ENCODE data around the gene SCUBE1. TPM values are rescaled to one million over a fixed set of nuclear protein-coding genes. Genes with fewer than 3 reads are reported as not detected.

The SCUBE1 gene
- total RNA-seq, 1 donor from 2014 or later = 0.91 TPM

DNA sequence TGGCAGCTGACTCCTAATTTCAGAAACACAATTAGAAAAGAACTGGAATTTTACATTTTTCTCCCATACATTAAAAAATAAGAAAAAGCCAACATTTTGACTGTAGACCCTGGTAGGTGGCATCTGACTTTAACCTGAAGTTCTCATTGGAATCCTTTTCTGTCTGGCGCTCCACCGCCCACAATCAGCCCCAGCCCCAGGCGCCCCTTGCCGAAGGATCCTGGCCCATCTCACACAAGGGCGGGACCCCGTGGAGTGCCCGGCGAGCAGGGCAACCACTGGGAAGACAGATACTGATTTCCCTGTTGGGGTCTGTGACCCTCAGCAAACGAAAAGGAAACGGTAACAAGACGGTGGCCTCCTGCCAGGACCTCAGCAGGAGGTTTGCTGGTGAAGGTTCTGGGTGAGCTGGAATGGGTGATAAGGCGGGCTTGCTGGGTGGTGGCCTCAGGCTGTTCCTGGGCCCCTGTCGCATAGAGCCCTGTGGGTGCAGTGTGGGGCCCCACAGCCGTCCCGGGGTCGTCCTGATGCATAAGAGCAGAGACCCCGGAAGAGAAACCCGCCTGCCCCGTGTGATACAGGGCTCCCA, 176.1 kb downstream of the SCUBE1 start:
- no peak overlapping the region for H3K4me3 Mint-ChIP-seq (ENCODE audit: unreplicated experiment)
- TF ChIP-seq, protein P1, sequence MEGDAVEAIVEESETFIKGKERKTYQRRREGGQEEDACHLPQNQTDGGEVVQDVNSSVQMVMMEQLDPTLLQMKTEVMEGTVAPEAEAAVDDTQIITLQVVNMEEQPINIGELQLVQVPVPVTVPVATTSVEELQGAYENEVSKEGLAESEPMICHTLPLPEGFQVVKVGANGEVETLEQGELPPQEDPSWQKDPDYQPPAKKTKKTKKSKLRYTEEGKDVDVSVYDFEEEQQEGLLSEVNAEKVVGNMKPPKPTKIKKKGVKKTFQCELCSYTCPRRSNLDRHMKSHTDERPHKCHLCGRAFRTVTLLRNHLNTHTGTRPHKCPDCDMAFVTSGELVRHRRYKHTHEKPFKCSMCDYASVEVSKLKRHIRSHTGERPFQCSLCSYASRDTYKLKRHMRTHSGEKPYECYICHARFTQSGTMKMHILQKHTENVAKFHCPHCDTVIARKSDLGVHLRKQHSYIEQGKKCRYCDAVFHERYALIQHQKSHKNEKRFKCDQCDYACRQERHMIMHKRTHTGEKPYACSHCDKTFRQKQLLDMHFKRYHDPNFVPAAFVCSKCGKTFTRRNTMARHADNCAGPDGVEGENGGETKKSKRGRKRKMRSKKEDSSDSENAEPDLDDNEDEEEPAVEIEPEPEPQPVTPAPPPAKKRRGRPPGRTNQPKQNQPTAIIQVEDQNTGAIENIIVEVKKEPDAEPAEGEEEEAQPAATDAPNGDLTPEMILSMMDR (IDR thresholded peaks at IDR 0.05) = no peak
- peaks cover 10% of the 10 kb centered on the region for H3K36me3 Mint-ChIP-seq (ENCODE audit: unreplicated experiment)
- no peaks in the 10 kb centered on the region for H3K9me3 Mint-ChIP-seq (ENCODE audit: unreplicated experiment)
- H3K27me3 Mint-ChIP-seq (ENCODE audit: unreplicated experiment) = no peaks in the 10 kb centered on the region
- no peak for DNase-seq (ENCODE audit: extremely low spot score, unreplicated experiment)
- H3K27ac Mint-ChIP-seq (ENCODE audit: unreplicated experiment) = no peak overlapping the region
- peaks cover 20% of the 10 kb centered on the region for H3K4me1 Mint-ChIP-seq (ENCODE audit: unreplicated experiment)

DNA sequence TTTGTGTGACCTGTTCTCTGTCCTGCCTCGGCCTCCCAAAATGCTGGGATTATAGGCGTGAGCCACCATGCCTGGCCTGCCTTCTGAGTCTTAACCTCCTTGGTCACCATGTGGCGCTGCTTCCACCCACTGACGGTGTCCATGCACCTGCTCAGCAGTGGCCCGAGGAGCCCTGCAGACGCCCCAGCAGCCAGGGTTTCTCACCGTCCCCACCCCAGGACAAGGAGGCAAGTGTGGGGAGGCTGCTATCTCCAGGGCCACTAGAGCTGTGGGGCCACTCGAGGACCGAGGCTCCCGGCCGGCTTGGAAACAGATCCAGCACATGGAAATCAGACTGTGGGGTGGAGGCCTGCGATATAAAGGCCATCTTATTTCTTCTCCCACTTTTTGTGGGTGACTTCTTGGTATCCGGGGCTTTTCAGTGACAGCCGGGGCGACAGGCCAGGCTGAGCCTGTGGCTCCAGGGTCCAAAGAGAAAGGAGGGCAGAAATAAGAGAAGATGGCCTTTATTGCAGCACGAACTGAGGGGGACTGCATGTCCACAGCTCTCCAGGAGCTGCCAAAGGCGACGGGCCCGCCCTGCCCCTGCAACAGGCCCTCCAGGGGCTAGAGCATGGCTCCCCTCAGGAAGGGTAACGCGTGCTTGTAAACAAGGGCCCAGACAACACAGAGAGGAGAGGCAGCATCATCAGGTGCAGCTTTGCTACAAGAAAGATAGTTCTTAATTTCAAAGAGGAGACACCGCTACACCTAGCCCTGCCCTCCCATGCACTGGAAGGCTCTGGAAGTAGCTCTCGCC, 176.8 kb downstream of the SCUBE1 start:
- Mint-ChIP-seq H3K4me1 (ENCODE audit: unreplicated experiment) (peaks cover 20% of the 10 kb centered on the region), H3K27me3 (ENCODE audit: unreplicated experiment) (no peaks in the 10 kb centered on the region), H3K36me3 (ENCODE audit: unreplicated experiment) (peaks cover 10% of the 10 kb centered on the region), H3K9me3 (ENCODE audit: unreplicated experiment) (no peaks in the 10 kb centered on the region), H3K4me3 (ENCODE audit: unreplicated experiment) (no peak overlapping the region), H3K27ac (ENCODE audit: unreplicated experiment) (no peak overlapping the region)
- TF ChIP-seq, protein P1 (IDR thresholded peaks at IDR 0.05) = no peak
- DNase-seq (ENCODE audit: extremely low spot score, unreplicated experiment) = no peak

DNA sequence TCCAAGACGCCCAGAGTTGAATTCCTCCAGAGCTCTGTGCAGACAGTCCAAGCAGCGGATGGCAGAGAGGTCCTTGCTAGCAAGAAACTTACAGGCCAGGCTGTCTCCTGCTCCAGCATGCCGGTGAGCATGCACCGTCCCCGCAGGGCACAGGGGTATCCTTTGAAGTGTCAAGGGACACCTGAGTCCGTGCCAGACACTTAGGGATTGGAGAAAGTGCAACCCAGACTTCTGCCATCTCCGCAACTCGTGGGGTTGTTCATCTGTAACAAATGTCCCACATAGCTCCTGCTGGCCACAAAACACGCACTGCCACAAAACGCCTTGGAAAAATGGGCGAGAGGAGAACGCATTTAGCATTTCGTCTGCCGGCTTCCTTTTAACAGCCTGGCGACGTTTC, 178.5 kb downstream of the SCUBE1 start:
- no peak overlapping the region for H3K27ac Mint-ChIP-seq (ENCODE audit: unreplicated experiment)
- peaks cover 26% of the 10 kb centered on the region for H3K4me1 Mint-ChIP-seq (ENCODE audit: unreplicated experiment)
- TF ChIP-seq, protein P1 (IDR thresholded peaks at IDR 0.05) = no peak
- peaks cover 8% of the 10 kb centered on the region for H3K36me3 Mint-ChIP-seq (ENCODE audit: unreplicated experiment)
- no peak overlapping the region for H3K4me3 Mint-ChIP-seq (ENCODE audit: unreplicated experiment)
- DNase-seq (ENCODE audit: extremely low spot score, unreplicated experiment) = no peak
- H3K9me3 Mint-ChIP-seq (ENCODE audit: unreplicated experiment) = no peaks in the 10 kb centered on the region
- no peaks in the 10 kb centered on the region for H3K27me3 Mint-ChIP-seq (ENCODE audit: unreplicated experiment)

DNA sequence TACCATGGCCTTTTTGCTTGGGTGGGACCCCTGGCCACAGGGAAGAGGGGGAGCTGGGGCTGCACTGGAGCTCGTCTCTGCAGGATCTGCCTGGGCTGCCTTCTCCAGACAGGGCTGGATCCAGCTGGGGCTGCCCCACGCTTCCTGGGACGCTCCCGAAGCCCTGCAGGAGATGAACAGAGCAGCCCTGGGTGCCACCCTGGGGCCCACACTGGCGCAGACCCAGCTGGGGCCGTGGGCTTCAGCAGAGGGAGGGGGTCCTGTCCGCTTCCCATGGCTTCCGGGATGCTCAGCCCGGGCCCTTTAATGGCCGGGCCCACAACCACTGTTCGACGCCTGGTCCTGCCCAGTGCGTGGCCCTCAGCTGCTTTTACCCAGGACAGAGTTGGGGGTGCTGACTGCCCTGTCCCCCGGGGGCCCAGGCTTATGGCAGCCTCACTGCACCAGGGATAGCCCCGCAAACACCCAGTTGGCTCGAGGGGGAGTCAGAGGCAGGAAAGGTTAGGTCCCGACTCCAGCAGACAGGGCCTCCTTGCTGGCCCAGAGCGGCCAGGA, 179.9 kb downstream of the SCUBE1 start:
- no peak for DNase-seq (ENCODE audit: extremely low spot score, unreplicated experiment)
- Mint-ChIP-seq H3K4me3 (ENCODE audit: unreplicated experiment) (no peak overlapping the region), H3K27me3 (ENCODE audit: unreplicated experiment) (no peaks in the 10 kb centered on the region), H3K4me1 (ENCODE audit: unreplicated experiment) (peaks cover 26% of the 10 kb centered on the region), H3K9me3 (ENCODE audit: unreplicated experiment) (no peaks in the 10 kb centered on the region), H3K27ac (ENCODE audit: unreplicated experiment) (no peak overlapping the region), H3K36me3 (ENCODE audit: unreplicated experiment) (peaks cover 6% of the 10 kb centered on the region)
- TF ChIP-seq, protein P1 (IDR thresholded peaks at IDR 0.05) = no peak
